ENCODE data around the gene LRRTM4.
"Not testable (repeated sequence)": the region's sequence is repeated elsewhere in the genome, so short reads cannot be mapped to it uniquely, and the experiment has no call there.

The LRRTM4 gene

DNA sequence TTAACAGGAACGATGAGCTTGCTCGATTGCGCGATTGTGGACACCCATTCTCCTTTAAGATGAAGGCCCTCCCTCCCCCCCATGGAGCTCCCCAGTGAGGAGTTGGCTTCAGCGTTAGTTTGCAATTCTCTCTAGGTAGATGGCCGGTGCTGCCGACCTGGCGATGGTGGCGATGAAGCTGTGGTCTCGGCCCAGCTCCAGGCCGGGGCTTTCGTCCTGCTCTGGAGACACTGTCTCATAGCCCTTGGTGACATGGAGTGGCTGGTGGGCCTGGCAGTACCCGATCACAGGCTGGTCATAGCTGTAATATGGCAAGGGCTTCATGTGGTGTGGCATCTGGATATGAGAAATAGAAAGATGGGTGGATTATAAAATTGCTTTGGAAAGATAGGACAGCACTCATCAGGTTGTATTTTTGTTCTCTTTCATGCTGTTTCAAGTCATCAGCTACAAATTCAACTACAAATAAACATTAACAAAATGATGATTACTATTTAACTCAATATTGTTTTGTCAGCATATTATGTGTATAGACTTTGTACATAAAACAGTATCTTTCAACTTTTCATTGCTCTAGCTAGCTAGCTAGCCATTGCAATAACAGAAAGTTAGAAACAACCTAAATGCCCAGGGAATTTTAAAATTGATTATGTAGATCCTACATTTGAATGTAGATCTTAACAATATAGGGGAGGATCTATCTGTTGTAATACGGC is 773.4 kb downstream of the LRRTM4 start:
- DNase-seq (ENCODE audit: low read depth in 2 of 2): no peak

DNA sequence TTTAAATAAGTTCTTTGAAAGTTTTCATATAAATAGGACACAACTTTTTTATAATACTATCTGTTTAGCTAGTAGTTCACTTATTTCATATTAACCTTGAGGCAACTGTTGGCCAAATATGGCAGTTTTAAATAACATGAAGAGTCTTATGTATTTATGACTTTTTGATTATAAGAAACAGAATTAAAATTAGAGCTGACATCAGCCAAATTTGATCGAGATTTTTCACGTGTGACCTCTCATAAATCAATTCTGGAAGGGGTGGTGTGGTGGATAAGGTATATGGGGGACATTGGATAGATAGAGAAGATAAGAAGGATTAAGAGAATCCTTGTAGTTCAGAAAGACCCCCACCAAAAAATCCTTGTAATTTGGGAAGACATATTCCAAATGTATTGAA is 776.6 kb downstream of the LRRTM4 start:
- DNase-seq (ENCODE audit: low read depth in 2 of 2): no peak

DNA sequence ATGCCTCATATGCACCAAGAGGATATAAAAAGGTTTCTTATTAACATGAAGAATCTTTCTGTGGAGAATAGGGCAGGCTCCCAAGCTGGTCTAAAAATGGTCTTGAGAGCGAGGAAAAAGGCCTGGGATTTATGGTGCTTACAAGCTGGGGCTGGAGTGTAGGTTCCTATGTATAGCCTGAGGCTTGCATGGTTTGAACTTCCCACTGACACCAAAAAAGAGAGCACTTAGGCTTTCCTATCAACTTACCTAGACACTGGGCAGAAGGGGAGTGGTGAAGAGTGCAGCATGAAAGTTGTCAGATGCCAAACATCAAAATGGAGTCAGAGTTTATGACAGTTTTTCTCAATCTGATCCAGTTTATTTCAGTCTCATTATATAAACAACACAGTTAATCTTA is 784.6 kb downstream of the LRRTM4 start:
- DNase-seq (ENCODE audit: low read depth in 2 of 2): no peak

DNA sequence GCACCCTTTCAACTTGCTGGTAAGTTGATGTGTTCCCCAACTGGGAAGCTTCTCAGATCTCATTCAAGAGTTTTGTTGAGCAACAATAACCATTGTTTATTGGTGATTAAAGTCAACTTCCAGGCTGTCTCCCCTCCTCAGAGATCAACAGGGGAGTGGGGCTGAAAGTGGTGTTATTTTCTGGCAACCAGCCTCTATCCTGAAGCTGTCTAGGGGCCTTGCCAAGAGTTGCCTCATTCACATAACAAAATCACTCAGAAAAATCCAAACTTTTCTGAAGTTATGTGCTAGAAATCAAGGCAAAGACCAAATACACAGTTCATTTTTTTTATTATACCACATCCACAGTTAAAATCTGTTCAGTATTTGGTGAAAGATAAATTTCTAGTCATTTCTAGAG is 788.4 kb downstream of the LRRTM4 start:
- no peak for DNase-seq (ENCODE audit: low read depth in 2 of 2)

DNA sequence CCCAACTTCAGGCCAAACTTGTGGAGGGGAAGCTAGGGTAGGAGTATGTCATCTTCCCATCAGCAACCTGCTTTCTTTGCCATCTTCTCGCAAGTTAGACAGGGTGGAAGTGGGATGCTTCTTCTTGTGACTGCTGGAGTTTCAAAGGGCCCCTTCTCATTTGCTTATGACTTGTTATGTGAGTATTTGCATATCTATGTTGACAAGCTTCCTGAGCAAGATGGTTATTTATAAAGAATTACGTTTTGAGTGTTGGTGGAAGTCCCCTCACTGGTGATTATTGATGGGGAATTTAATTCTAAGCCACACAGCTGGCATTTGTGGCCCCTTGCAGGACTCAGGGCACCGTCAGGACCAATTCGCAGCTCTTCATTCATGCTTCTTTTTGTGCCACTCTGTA is 791.0 kb downstream of the LRRTM4 start:
- DNase-seq (ENCODE audit: low read depth in 2 of 2): no peak

DNA sequence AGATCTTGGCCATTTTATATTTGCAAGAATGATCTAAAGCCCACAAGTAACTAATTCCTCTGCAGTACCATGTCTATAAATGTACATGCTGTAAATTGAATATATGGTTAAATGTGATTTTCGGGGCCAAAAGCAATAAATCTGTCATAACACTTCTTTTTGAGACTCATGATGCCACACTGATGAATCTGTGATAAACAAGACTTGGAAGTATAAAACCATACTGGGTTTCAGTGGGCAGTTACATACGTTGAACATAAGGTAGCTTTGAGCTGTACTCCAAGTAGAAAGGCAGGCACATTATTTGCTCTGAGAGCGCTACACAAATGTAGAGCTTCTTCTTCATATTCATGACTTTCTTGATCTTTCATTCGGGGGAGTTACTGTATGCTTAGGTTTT is 792.2 kb downstream of the LRRTM4 start:
- DNase-seq (ENCODE audit: low read depth in 2 of 2): no peak

DNA sequence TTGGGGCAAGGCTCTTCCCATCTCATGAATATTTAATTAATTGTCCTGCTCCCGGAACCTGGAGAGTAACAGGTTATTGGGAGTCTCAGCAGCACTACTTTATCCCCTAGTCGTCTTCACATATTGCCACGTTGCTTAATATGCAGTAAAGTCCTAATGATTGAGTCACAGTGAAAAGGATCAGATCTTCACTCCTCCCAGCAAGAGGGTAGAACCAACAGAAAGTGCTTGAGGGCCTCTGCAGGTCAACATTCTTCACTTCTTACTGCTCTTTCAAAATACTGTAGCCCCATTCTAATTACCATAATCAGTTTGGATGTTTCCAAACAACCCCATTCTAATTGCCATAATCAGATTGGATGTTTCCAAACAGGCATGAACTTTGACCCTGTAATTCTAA is 801.0 kb downstream of the LRRTM4 start:
- no peak for DNase-seq (ENCODE audit: low read depth in 2 of 2)

DNA sequence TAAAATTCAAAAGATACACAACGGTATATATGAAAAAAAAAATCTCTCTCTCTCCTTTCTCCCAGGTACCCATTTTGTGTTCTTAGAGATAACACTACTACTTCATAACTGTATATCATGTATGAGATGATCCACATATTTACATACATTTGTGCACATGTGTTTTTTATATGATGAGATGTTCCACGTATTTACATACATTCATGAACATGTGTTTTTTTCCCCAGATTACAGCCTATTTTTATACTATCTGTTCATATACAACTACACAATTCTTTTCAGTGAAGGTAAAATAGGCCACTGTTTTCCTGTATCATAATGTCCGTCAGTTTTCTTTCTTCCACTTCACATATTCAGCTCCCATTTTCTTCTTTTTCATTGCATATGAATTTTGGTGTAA is 808.9 kb downstream of the LRRTM4 start:
- no peak for DNase-seq (ENCODE audit: low read depth in 2 of 2)

DNA sequence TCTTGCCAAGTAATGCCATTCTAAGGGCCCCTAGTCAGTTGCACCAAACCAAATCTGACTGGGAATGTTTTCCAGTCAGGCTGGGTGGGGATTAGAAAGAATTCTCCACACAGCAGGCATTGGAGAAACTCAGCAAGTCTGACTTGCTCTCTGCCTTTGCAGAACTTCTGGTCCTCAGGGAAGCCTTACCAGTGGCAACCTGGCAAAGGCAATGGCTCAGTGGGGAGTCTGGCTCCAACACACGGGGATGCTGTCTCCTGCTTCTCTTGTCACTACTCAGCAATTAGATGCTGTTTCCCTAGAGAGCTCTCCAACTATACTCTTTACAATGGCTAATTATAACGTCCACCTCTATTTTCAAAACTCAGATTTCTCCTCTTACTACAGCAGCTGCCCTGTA is 810.7 kb downstream of the LRRTM4 start:
- no peak for DNase-seq (ENCODE audit: low read depth in 2 of 2)

DNA sequence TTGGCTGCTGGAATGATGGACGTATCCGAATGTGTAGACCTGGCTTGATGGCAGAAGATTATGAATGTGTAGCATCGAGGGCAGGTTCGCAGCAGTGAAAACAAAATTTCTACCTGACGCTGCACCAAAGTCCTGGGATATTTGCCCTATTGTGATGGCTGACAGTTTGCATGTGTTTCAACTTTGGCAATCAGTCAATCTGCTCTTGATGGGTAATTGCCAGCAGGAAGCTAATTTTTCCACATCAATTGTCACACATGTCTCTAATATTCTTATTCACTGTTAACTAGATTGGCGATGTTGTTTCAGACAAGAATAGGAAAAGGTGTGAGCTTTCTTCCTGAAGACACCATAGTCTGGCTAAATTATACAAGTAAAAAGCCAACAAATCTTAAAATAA is 821.3 kb downstream of the LRRTM4 start:
- DNase-seq (ENCODE audit: low read depth in 2 of 2): no peak

DNA sequence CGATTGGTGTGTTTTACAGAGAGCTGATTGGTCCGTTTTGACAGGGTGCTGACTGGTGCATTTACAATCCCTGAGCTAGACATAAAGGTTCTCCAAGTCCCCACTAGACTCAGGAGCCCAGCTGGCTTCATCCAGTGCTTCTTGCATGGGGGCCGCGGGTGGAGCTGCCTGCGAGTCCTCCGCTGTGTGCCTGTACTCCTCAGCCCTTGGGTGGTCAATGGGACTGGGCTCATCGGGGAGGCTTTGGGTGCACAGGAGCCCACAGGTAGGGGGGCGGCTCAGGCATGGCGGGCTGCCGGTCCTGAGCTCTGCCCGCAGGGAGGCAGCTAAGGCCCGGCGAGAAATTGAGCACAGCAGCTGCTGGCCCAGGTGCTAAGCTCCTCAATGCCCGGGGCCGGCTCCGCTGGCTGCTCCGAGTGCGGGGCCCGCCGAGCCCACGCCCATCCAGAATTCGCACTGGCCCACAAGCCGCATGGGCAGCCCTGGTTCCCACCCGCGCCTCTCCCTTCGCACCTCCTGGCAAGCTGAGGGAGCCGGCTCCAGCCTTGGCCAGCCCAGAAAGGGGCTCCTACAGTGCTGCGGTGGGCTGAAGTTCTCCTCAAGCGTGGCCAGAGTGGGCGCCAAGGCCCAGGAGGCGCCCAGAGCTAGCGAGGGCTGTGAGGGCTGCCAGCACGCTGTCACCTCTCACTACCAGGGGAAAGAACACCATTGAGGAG is 824.0 kb downstream of the LRRTM4 start:
- not testable (repeated sequence) for DNase-seq (ENCODE audit: low read depth in 2 of 2)

Measured in stimulated activated CD8-positive, alpha-beta memory T cell treated with anti-CD3 and anti-CD28 coated beads, Interleukin-2, amount 100 ng/mL, for 48 hours (primary cell).